ENCODE results near the gene LRRC46. TPM values are rescaled to one million over a fixed set of nuclear protein-coding genes. Genes with fewer than 3 reads are reported as not detected.

Gene LRRC46
- total and polyA plus RNA-seq, 4 donors: 9.3 to 25.3 (median 10.7) TPM

- Histone ChIP-seq H3K9me3 (ENCODE audit: control insufficient read depth in 4 of 4, insufficient read depth in 3 of 4, low read length in 3 of 4) (no peaks in the 10 kb centered on the region), H3K27me3 (ENCODE audit: control insufficient read depth in 3 of 3, insufficient read depth in 3 of 3, low read length in 2 of 3) (no peaks in the 10 kb centered on the region), H3K9ac (ENCODE audit: insufficient read depth in 1 of 2, low read length in 2 of 2) (peak overlapping the region; percentile 31 to 37), H3K27ac (ENCODE audit: low read depth in 1 of 2, low read length in 1 of 2) (peak overlapping the region in 1 of 2 donors; percentile 29), H3K4me1 (ENCODE audit: control insufficient read depth in 5 of 5, insufficient read depth in 5 of 5, low read length in 5 of 5) (peaks cover 0 to 49% (median 15%) of the 10 kb centered on the region in 5 donors), H3K4me3 (peak overlapping the region; percentile 55), H3K36me3 (ENCODE audit: control insufficient read depth in 4 of 4, insufficient read depth in 4 of 4, low read length in 4 of 4) (peaks cover 0 to 21% (median 6%) of the 10 kb centered on the region in 4 donors)
- no peak for ATAC-seq (ENCODE audit: insufficient read depth, low FRiP score)
- 38 to 47% methylated on average over 17 of the region's 17 CpGs for WGBS, 2 donors
- no peak for DNase-seq
- no peak for TF ChIP-seq CTCF (IDR thresholded peaks at IDR 0.05; ENCODE audit: control extremely low read depth, extremely low read depth)
Measured at GRCh38 chr17:47840001-47840741, 8.7 kb downstream of the LRRC46 start.

GRCh38 chr17:47840742-47841487 is 9.4 kb downstream of the LRRC46 start, which contains the start of gene SCRN2:
SCRN2 (minus strand) TSS chr17:47841273; CDS start chr17:47840843, 430 bp downstream.
- no peaks in the 10 kb centered on the region for H3K27me3 ChIP-seq (ENCODE audit: control insufficient read depth in 3 of 3, insufficient read depth in 3 of 3, low read length in 2 of 3)
- H3K9me3 ChIP-seq (ENCODE audit: control insufficient read depth in 4 of 4, insufficient read depth in 3 of 4, low read length in 3 of 4): no peaks in the 10 kb centered on the region
- peak within 1 kb of the TSS; percentile 55 for H3K4me3 ChIP-seq
- H3K9ac ChIP-seq (ENCODE audit: insufficient read depth in 1 of 2, low read length in 2 of 2): peak within 1 kb of the TSS; percentile 31 to 66
- ATAC-seq (ENCODE audit: insufficient read depth, low FRiP score): peak; percentile 91
- 0% methylated on average over 53 to 55 of the region's 55 CpGs for WGBS, 2 donors
- H3K4me1 ChIP-seq (ENCODE audit: control insufficient read depth in 5 of 5, insufficient read depth in 5 of 5, low read length in 5 of 5): peaks cover 0 to 56% (median 20%) of the 10 kb centered on the region in 5 donors
- DNase-seq: peak; percentile 93 to 95 (median 94)
- peak; percentile 96 for TF ChIP-seq CTCF (IDR thresholded peaks at IDR 0.05; ENCODE audit: control extremely low read depth, extremely low read depth)
- H3K27ac ChIP-seq (ENCODE audit: low read depth in 1 of 2, low read length in 1 of 2): peak within 1 kb of the TSS; percentile 29 to 61
- peaks cover 0 to 21% (median 6%) of the 10 kb centered on the region in 4 donors for H3K36me3 ChIP-seq (ENCODE audit: control insufficient read depth in 4 of 4, insufficient read depth in 4 of 4, low read length in 4 of 4)

DNA sequence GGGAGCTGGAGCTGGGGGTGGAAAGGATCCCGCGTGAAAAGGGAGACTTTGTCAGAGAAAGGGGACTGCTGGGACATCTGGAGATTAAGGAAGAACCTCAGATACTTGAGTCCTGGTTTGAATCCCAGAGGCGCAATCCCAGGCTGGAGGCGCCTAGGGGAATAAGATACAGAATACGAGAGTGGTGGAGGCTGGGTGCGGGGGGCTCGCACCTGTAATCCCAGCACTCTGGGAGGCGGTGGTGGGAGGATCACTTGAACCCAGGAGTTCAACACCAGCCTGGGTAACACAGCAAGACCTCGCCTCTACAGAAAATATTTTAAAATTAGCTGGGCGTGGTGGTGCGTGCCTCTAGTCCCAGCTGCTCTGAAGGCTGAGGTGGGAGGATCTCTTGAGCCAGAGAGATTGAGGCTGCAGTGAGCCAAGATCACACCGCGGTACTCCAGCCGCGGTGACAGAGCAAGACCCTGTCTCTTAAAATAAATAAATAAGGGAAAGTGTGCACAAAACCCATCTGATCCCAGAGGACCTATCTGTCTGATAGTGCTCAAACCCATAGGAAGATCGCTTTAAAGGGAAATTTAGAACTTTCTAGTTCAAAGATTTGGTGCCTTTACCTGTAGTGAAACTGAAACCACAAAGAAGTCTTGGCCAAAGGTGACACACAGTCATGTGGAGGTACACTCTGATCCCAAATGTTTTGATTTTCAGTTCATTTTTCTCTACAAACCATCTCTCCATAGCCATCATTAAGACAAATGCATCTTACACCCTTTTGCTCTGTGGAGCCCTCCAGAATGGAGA is 10.2 kb downstream of the LRRC46 start:
- TF ChIP-seq CTCF (IDR thresholded peaks at IDR 0.05; ENCODE audit: control extremely low read depth, extremely low read depth): no peak

More for the DNA sequence above, 10.2 kb downstream of the LRRC46 start:
- Histone ChIP-seq H3K27ac (ENCODE audit: low read depth in 1 of 2, low read length in 1 of 2) (peak overlapping the region in 1 of 2 donors; percentile 17), H3K4me3 (no peak overlapping the region), H3K27me3 (ENCODE audit: control insufficient read depth in 3 of 3, insufficient read depth in 3 of 3, low read length in 2 of 3) (peaks cover 0 to 7% (median 5%) of the 10 kb centered on the region in 3 donors), H3K36me3 (ENCODE audit: control insufficient read depth in 4 of 4, insufficient read depth in 4 of 4, low read length in 4 of 4) (peaks cover 0 to 13% (median 6%) of the 10 kb centered on the region in 4 donors), H3K9ac (ENCODE audit: insufficient read depth in 1 of 2, low read length in 2 of 2) (peak overlapping the region in 1 of 2 donors; percentile 35), H3K9me3 (ENCODE audit: control insufficient read depth in 4 of 4, insufficient read depth in 3 of 4, low read length in 3 of 4) (no peaks in the 10 kb centered on the region), H3K4me1 (ENCODE audit: control insufficient read depth in 5 of 5, insufficient read depth in 5 of 5, low read length in 5 of 5) (peaks cover 0 to 64% (median 23%) of the 10 kb centered on the region in 5 donors)
- DNase-seq: no peak
- 70 to 72% methylated on average over 16 of the region's 16 CpGs for WGBS, 2 donors
- ATAC-seq (ENCODE audit: insufficient read depth, low FRiP score): no peak
